ENCODE results near the gene CHST8. TPM values are rescaled to one million over a fixed set of nuclear protein-coding genes. Genes with fewer than 3 reads are reported as not detected.

CHST8 gene
- total and polyA plus RNA-seq, 7 experiments from 2014 or later: not detected

DNA sequence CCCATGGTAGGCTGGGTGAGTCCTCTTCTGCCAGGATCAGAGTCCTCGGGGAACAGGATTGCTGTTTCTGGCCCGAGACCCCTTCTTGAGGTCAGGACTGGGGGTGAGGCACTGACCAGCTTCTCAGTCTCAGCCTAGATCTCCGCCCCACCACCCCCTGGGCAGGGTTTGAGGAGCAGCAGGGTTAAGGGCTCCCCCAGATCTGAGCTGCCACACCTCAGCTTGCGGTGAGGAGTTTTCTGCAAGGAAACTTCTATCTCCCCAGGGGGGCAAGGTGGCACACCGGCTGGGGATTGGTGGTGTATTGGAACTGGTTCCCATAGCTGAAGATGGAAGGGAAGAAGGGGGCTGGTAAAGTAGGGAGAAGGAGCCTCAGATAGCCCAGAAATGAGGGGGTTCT lies 19.5 kb downstream of the CHST8 start:
- H3K36me3 Mint-ChIP-seq: peaks cover 0 to 1% (median 0%) of the 10 kb centered on the region in 5 donors
- Histone ChIP-seq H3K9me3 (ENCODE audit: control insufficient read depth in 2 of 3, low read length in 3 of 3) (no peaks in the 10 kb centered on the region), H3K27me3 (ENCODE audit: control insufficient read depth in 2 of 2, insufficient read depth in 2 of 2, low read length in 2 of 2) (no peaks in the 10 kb centered on the region), H3K4me3 (ENCODE audit: low read length) (no peak overlapping the region), H3K4me1 (ENCODE audit: control insufficient read depth in 2 of 2, insufficient read depth in 2 of 2, low read length in 2 of 2) (no peaks in the 10 kb centered on the region), H3K27ac (ENCODE audit: low read depth, low read length) (no peak overlapping the region), H3K36me3 (ENCODE audit: control insufficient read depth in 2 of 3, insufficient read depth in 3 of 3, low read length in 3 of 3) (no peaks in the 10 kb centered on the region)
- H3K4me3 Mint-ChIP-seq: no peak overlapping the region
- intact Hi-C loops (cut with micrococcal nuclease): no loop called here
- H3K9me3 Mint-ChIP-seq: peaks cover 0 to 5% (median 0%) of the 10 kb centered on the region in 11 donors
- DNase-seq: no peak
- POLR2A ChIA-PET: no interaction called here
- CTCF ChIA-PET: no interaction called here
- no peaks in the 10 kb centered on the region for H3K4me1 Mint-ChIP-seq
- H3K27me3 Mint-ChIP-seq: peaks cover 0 to 42% (median 29%) of the 10 kb centered on the region in 5 donors
- ATAC-seq: no peak
- no peak overlapping the region for H3K27ac Mint-ChIP-seq

DNA sequence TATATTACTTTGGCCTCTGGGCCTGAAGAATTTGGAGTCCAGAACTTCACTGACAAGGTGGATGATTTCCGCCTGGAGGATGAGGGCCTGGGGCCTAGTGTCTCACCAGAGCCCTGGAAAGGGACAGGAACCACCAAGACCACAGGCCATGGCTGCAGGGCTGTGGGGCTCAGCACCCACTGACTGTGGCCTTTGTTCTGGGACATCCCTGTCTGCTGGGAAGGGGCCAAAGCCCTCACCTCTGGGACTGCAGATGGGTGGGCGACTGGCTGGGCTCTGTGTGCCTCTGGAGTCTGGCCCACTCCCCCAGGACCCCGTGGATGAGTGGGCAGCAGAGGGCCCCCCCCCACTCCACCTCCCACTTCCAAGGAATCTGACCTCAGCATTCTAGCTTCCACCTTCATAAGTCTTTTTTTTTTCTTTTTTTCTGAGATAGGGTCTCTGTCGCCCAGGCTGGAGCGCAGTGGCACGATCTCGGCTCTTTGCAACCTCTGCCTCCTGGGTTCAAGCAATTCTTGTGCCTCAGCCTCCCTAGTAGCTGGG lies 20.3 kb downstream of the CHST8 start:
- Mint-ChIP-seq H3K4me1 (no peaks in the 10 kb centered on the region), H3K4me3 (no peak overlapping the region), H3K36me3 (no peaks in the 10 kb centered on the region), H3K9me3 (peaks cover 0 to 3% (median 0%) of the 10 kb centered on the region in 11 donors), H3K27me3 (peaks cover 0 to 45% (median 28%) of the 10 kb centered on the region in 5 donors), H3K27ac (no peak overlapping the region)
- no peak for ATAC-seq
- POLR2A ChIA-PET: no interaction called here
- intact Hi-C loops (cut with micrococcal nuclease): no loop called here
- DNase-seq: no peak
- Histone ChIP-seq H3K27me3 (ENCODE audit: control insufficient read depth in 2 of 2, insufficient read depth in 2 of 2, low read length in 2 of 2) (no peaks in the 10 kb centered on the region), H3K36me3 (ENCODE audit: control insufficient read depth in 2 of 3, insufficient read depth in 3 of 3, low read length in 3 of 3) (no peaks in the 10 kb centered on the region), H3K9me3 (ENCODE audit: control insufficient read depth in 2 of 3, low read length in 3 of 3) (no peaks in the 10 kb centered on the region), H3K4me1 (ENCODE audit: control insufficient read depth in 2 of 2, insufficient read depth in 2 of 2, low read length in 2 of 2) (no peaks in the 10 kb centered on the region), H3K4me3 (ENCODE audit: low read length) (no peak overlapping the region), H3K27ac (ENCODE audit: low read depth, low read length) (no peak overlapping the region)
- CTCF ChIA-PET: no interaction called here

DNA sequence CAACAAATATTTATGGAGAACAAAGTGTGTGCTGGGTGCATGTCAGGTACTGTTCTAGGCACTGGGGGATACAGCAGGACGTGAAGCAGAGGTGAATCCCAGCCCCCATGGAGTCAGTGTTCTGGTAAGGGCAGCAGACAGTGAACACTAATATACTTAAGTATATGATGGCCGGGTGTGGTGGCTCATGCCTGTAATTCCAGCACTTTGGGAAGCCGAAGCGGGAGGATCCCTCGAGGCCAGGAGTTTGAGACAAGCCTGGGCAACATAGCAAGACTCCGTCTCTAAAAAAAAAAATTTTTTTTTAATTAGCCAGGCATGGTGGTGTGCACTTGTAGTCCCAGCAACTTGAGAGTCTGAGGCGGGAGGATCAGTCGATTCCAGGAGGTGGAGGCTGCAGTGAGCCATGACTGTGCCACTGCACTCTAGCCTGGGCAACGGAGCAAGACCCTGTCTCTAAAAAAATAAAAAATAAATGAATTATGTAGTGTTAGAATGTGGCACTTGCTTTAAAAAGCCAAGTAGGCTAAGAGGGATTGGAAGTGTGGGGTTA lies 22.6 kb downstream of the CHST8 start:
- Histone ChIP-seq H3K27ac (ENCODE audit: low read depth, low read length) (no peak overlapping the region), H3K4me1 (ENCODE audit: control insufficient read depth in 2 of 2, insufficient read depth in 2 of 2, low read length in 2 of 2) (no peaks in the 10 kb centered on the region), H3K27me3 (ENCODE audit: control insufficient read depth in 2 of 2, insufficient read depth in 2 of 2, low read length in 2 of 2) (no peaks in the 10 kb centered on the region), H3K9me3 (ENCODE audit: control insufficient read depth in 2 of 3, low read length in 3 of 3) (no peaks in the 10 kb centered on the region), H3K4me3 (ENCODE audit: low read length) (no peak overlapping the region), H3K36me3 (ENCODE audit: control insufficient read depth in 2 of 3, insufficient read depth in 3 of 3, low read length in 3 of 3) (no peaks in the 10 kb centered on the region)
- H3K4me3 Mint-ChIP-seq: no peak overlapping the region
- ChIA-PET POLR2A (no interaction called here), CTCF (no interaction called here)
- intact Hi-C loops (cut with micrococcal nuclease): no loop called here
- H3K4me1 Mint-ChIP-seq: no peaks in the 10 kb centered on the region
- H3K27me3 Mint-ChIP-seq: peaks cover 0 to 29% (median 18%) of the 10 kb centered on the region in 5 donors
- ATAC-seq (no peak), DNase-seq (no peak)
- H3K9me3 Mint-ChIP-seq: peaks cover 0 to 3% (median 0%) of the 10 kb centered on the region in 11 donors
- H3K27ac Mint-ChIP-seq: no peak overlapping the region
- H3K36me3 Mint-ChIP-seq: no peaks in the 10 kb centered on the region

DNA sequence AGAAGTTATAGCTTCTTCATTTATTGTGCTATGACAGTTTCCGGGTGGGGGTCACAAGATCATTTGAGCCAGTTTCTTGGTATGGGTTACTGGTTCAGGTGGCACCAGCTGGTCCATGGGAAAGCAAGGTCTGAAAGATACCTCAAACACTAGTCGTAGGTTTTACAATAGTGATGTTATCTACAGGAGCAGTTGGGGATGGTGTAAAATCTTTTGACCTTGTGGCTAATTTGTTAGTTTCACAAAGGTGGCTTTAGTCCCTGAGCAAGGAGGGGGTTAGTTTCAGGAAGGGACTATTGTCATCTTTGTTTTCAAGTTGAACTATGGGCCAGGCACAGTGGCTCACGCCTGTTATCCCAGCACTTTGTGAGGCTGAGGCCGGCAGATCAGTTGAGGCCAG lies 24.6 kb downstream of the CHST8 start:
- Histone ChIP-seq H3K36me3 (ENCODE audit: control insufficient read depth in 2 of 3, insufficient read depth in 3 of 3, low read length in 3 of 3) (no peaks in the 10 kb centered on the region), H3K4me3 (ENCODE audit: low read length) (no peak overlapping the region), H3K27ac (ENCODE audit: low read depth, low read length) (no peak overlapping the region), H3K9me3 (ENCODE audit: control insufficient read depth in 2 of 3, low read length in 3 of 3) (no peaks in the 10 kb centered on the region), H3K4me1 (ENCODE audit: control insufficient read depth in 2 of 2, insufficient read depth in 2 of 2, low read length in 2 of 2) (no peaks in the 10 kb centered on the region), H3K27me3 (ENCODE audit: control insufficient read depth in 2 of 2, insufficient read depth in 2 of 2, low read length in 2 of 2) (no peaks in the 10 kb centered on the region)
- no peak for DNase-seq
- CTCF ChIA-PET: no interaction called here
- no peak overlapping the region for H3K27ac Mint-ChIP-seq
- POLR2A ChIA-PET: no interaction called here
- peaks cover 2 to 23% (median 8%) of the 10 kb centered on the region in 5 donors for H3K27me3 Mint-ChIP-seq
- peaks cover 0 to 3% (median 0%) of the 10 kb centered on the region in 7 donors for H3K4me1 Mint-ChIP-seq
- H3K36me3 Mint-ChIP-seq: no peaks in the 10 kb centered on the region
- H3K9me3 Mint-ChIP-seq: peaks cover 0 to 5% (median 0%) of the 10 kb centered on the region in 11 donors
- ATAC-seq: no peak
- intact Hi-C loops (cut with micrococcal nuclease): no loop called here
- no peak overlapping the region for H3K4me3 Mint-ChIP-seq

DNA sequence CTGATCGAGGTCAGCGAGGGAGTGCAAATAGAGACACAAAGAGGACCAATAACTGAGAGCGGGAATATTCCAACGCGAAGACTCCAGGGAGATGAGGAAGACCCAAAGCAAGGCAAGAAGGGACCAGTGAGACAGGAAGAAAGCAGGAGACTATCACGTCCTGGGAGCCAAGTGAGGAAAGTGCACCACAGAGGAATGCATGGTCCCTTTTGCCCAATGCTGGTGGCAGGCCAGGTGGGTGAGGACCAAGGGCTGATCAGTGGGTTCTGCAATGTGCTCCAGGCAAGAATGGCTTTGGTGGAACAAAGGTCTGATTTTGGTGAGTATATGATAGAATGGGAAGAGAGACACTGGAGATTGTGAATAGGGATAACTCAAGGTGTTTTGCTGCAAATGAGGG lies 25.4 kb downstream of the CHST8 start:
- H3K36me3 ChIP-seq (ENCODE audit: control insufficient read depth in 2 of 3, insufficient read depth in 3 of 3, low read length in 3 of 3): no peaks in the 10 kb centered on the region
- no peak overlapping the region for H3K27ac Mint-ChIP-seq
- H3K4me3 ChIP-seq (ENCODE audit: low read length): no peak overlapping the region
- peaks cover 0 to 12% (median 3%) of the 10 kb centered on the region in 11 donors for H3K9me3 Mint-ChIP-seq
- DNase-seq (no peak), ATAC-seq (no peak)
- no peak overlapping the region for H3K4me3 Mint-ChIP-seq
- CTCF ChIA-PET: no interaction called here
- POLR2A ChIA-PET: no interaction called here
- intact Hi-C loops (cut with micrococcal nuclease): no loop called here
- H3K36me3 Mint-ChIP-seq: no peaks in the 10 kb centered on the region
- H3K4me1 ChIP-seq (ENCODE audit: control insufficient read depth in 2 of 2, insufficient read depth in 2 of 2, low read length in 2 of 2): no peaks in the 10 kb centered on the region
- H3K9me3 ChIP-seq (ENCODE audit: control insufficient read depth in 2 of 3, low read length in 3 of 3): no peaks in the 10 kb centered on the region
- H3K27ac ChIP-seq (ENCODE audit: low read depth, low read length): no peak overlapping the region
- no peaks in the 10 kb centered on the region for H3K27me3 ChIP-seq (ENCODE audit: control insufficient read depth in 2 of 2, insufficient read depth in 2 of 2, low read length in 2 of 2)
- peaks cover 4 to 25% (median 8%) of the 10 kb centered on the region in 5 donors for H3K27me3 Mint-ChIP-seq
- H3K4me1 Mint-ChIP-seq: peaks cover 0 to 3% (median 0%) of the 10 kb centered on the region in 7 donors

DNA sequence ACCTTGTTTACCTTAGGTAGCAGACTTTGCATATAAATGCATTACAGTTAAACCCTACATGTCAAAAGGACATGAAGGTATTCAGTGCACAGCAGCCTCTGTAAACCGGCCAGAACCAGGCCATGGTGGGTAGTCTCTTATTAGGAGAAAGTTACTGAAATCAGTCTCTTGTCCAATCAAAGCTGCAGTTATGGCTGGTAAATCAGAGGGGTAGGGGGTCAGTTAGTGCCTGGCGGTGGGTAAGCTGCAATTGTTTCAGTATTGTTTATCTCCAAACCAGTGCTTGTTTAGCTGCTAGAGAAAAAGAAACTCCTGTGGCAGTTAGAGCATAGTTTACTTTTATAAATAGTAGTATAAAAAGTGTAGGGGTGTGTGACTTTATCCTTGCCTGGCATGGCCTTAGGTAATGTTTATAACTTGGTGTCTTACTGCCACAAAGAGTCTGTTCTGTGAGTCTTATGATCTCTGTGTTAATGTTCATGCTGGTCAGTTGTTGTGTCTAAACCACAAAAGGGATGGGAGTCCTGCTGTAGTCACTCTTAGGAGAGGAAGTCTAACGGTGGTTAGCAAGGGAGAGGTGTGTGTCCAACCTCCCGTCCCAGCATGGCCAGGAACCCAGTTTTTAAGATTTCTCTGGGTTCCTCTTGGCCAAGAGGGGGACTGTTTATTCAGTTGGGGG lies 28.0 kb downstream of the CHST8 start:
- Histone ChIP-seq H3K9me3 (ENCODE audit: control insufficient read depth in 2 of 3, low read length in 3 of 3) (no peaks in the 10 kb centered on the region), H3K4me1 (ENCODE audit: control insufficient read depth in 2 of 2, insufficient read depth in 2 of 2, low read length in 2 of 2) (no peaks in the 10 kb centered on the region), H3K27me3 (ENCODE audit: control insufficient read depth in 2 of 2, insufficient read depth in 2 of 2, low read length in 2 of 2) (no peaks in the 10 kb centered on the region), H3K36me3 (ENCODE audit: control insufficient read depth in 2 of 3, insufficient read depth in 3 of 3, low read length in 3 of 3) (no peaks in the 10 kb centered on the region), H3K4me3 (ENCODE audit: low read length) (no peak overlapping the region), H3K27ac (ENCODE audit: low read depth, low read length) (no peak overlapping the region)
- Mint-ChIP-seq H3K36me3 (peaks cover 0 to 5% (median 0%) of the 10 kb centered on the region in 5 donors), H3K4me1 (peaks cover 0 to 3% (median 0%) of the 10 kb centered on the region in 7 donors), H3K27me3 (peaks cover 0 to 30% (median 20%) of the 10 kb centered on the region in 5 donors), H3K4me3 (peak overlapping the region in 3 of 10 donors; percentile 38 to 64 (median 49)), H3K9me3 (peaks cover 0 to 23% (median 10%) of the 10 kb centered on the region in 11 donors), H3K27ac (peak overlapping the region in 3 of 9 donors; percentile 14 to 36 (median 34))
- DNase-seq: no peak
- ATAC-seq: no peak
- ChIA-PET CTCF (no interaction called here), POLR2A (no interaction called here)
- intact Hi-C loops (cut with micrococcal nuclease): no loop called here

DNA sequence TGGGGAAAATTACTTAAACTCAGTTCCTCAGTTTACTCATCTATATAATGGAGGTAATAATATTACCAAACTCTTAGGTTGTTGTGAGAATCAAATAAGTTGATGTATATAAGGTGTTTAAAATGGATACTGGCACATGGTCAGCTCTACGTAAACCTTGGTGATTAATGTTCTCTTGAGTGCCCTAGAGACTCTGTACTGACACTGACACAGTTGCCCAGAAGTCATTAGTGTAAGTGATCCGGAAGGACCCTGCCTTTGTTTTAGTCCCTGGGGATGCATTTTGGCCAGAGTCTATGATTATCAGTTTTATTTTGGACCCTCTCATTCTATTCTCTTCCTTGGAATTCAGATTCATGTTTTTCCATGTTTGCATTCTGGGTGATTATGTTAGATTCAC lies 31.9 kb downstream of the CHST8 start:
- no peak overlapping the region for H3K4me3 Mint-ChIP-seq
- no peak for ATAC-seq
- Histone ChIP-seq H3K36me3 (ENCODE audit: control insufficient read depth in 2 of 3, insufficient read depth in 3 of 3, low read length in 3 of 3) (no peaks in the 10 kb centered on the region), H3K4me3 (ENCODE audit: low read length) (no peak overlapping the region), H3K27ac (ENCODE audit: low read depth, low read length) (no peak overlapping the region), H3K9me3 (ENCODE audit: control insufficient read depth in 2 of 3, low read length in 3 of 3) (no peaks in the 10 kb centered on the region), H3K4me1 (ENCODE audit: control insufficient read depth in 2 of 2, insufficient read depth in 2 of 2, low read length in 2 of 2) (no peaks in the 10 kb centered on the region), H3K27me3 (ENCODE audit: control insufficient read depth in 2 of 2, insufficient read depth in 2 of 2, low read length in 2 of 2) (no peaks in the 10 kb centered on the region)
- no peak for DNase-seq
- no peak overlapping the region for H3K27ac Mint-ChIP-seq
- peaks cover 0 to 23% (median 10%) of the 10 kb centered on the region in 11 donors for H3K9me3 Mint-ChIP-seq
- CTCF ChIA-PET: no interaction called here
- peaks cover 12 to 28% (median 20%) of the 10 kb centered on the region in 5 donors for H3K27me3 Mint-ChIP-seq
- POLR2A ChIA-PET: no interaction called here
- intact Hi-C loops (cut with micrococcal nuclease): no loop called here
- H3K36me3 Mint-ChIP-seq: peaks cover 0 to 5% (median 0%) of the 10 kb centered on the region in 5 donors
- peaks cover 0 to 3% (median 0%) of the 10 kb centered on the region in 7 donors for H3K4me1 Mint-ChIP-seq

All from naive thymus-derived CD4-positive, alpha-beta T cell (primary cell).